Measurements from ENCODE around the gene VSTM2B.

The VSTM2B gene

GRCh38 chr19:29516358-29516725 is 9.5 kb upstream of the VSTM2B start:
- no peak for DNase-seq

GRCh38 chr19:29516821-29517395 is 8.9 kb upstream of the VSTM2B start:
- DNase-seq: no peak

- no peak for DNase-seq
Observed at GRCh38 chr19:29517412-29517811, 8.4 kb upstream of the VSTM2B start.

GRCh38 chr19:29517946-29518345 is 7.8 kb upstream of the VSTM2B start:
- DNase-seq: no peak

- DNase-seq: no peak
Observed at GRCh38 chr19:29519146-29519545, 6.6 kb upstream of the VSTM2B start.

GRCh38 chr19:29519931-29520330 is 5.9 kb upstream of the VSTM2B start:
- no peak for DNase-seq

- no peak for DNase-seq
Observed at GRCh38 chr19:29520390-29520789, 5.4 kb upstream of the VSTM2B start.

GRCh38 chr19:29521291-29522075 is 4.3 kb upstream of the VSTM2B start:
- DNase-seq: no peak

GRCh38 chr19:29523568-29523967 is 2.2 kb upstream of the VSTM2B start:
- DNase-seq: no peak

GRCh38 chr19:29524201-29524911 is 1.4 kb upstream of the VSTM2B start:
- DNase-seq: no peak

GRCh38 chr19:29524912-29525831 is 622 bp upstream of the VSTM2B start:
- DNase-seq: no peak

GRCh38 chr19:29526730-29527499 is 1.1 kb downstream of the VSTM2B start:
- DNase-seq: no peak

GRCh38 chr19:29527500-29528328 is 1.9 kb downstream of the VSTM2B start:
- DNase-seq: no peak

- no peak for DNase-seq
Observed at GRCh38 chr19:29528350-29528945, 2.7 kb downstream of the VSTM2B start.

GRCh38 chr19:29528946-29529645 is 3.3 kb downstream of the VSTM2B start:
- no peak for DNase-seq

GRCh38 chr19:29529646-29530539 is 4.1 kb downstream of the VSTM2B start:
- DNase-seq: no peak

GRCh38 chr19:29530540-29531457 is 5.0 kb downstream of the VSTM2B start:
- no peak for DNase-seq

GRCh38 chr19:29531458-29532025 is 5.7 kb downstream of the VSTM2B start:
- no peak for DNase-seq
